PFSK-1 (cell line): ENCODE results near the gene PPP2CA.

ENCODE experiments used
- FOXP2 ChIP-seq: optimal IDR thresholded peaks from 2 replicates; pipeline ENCODE3; 2011; ENCODE audit warnings: borderline replicate concordance, control low read depth, inconsistent platforms; ENCODE audit not compliant: insufficient read depth; ENCODE audit errors: extremely low read length, extremely low read depth
- POLR2AphosphoS5 ChIP-seq: IDR thresholded peaks from 2 replicates; pipeline ENCODE4 v1.6.1; 2012; ENCODE audit warnings: low read depth, mild to moderate bottlenecking, control low read depth, low read length, moderate library complexity
- SIN3A ChIP-seq: IDR thresholded peaks from 2 replicates; pipeline ENCODE4 v1.6.1; 2012; ENCODE audit warnings: mild to moderate bottlenecking, low read length, moderate library complexity, borderline replicate concordance; ENCODE audit not compliant: insufficient read depth
- TAF1 ChIP-seq: IDR thresholded peaks from 2 replicates; pipeline ENCODE4 v1.6.1; 2012; ENCODE audit warnings: low read length, control low read depth, borderline replicate concordance; ENCODE audit not compliant: insufficient read depth
- TF ChIP-seq, protein P1 (sequence below), 2 experiments: IDR thresholded peaks; 2 replicates each; pipeline versions ENCODE4 v1.6.1 to v1.8.0; 2011 to 2012; ENCODE audit warnings: low read depth in 2 of 2, low read length in 2 of 2, control low read depth in 1 of 2, inconsistent platforms in 1 of 2, mild to moderate bottlenecking in 1 of 2, moderate library complexity in 1 of 2; ENCODE audit not compliant: insufficient read depth in 1 of 2

DNA sequence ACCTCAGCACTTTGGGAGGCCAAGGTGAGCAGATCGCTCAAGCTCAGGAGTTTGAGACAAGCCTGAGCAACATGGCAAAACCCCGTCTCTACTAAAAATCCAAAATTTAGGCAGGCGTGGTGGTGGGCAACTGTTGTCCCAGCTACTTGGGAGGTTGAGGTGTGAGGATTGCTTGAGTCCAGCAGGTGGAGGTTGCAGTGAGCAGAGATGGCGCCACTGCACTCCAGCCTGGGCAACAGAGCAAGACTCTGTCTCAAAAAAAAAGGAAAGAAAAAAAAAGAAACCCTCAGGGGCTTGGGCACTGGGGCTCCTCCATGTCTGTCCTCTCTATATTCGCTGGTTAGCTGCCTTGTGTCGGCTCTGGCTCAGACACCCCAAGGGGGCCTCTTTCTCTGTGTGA lies 10.9 kb upstream of the PPP2CA start:
- TF ChIP-seq POLR2AphosphoS5 = no peak
- TF ChIP-seq, protein P1, sequence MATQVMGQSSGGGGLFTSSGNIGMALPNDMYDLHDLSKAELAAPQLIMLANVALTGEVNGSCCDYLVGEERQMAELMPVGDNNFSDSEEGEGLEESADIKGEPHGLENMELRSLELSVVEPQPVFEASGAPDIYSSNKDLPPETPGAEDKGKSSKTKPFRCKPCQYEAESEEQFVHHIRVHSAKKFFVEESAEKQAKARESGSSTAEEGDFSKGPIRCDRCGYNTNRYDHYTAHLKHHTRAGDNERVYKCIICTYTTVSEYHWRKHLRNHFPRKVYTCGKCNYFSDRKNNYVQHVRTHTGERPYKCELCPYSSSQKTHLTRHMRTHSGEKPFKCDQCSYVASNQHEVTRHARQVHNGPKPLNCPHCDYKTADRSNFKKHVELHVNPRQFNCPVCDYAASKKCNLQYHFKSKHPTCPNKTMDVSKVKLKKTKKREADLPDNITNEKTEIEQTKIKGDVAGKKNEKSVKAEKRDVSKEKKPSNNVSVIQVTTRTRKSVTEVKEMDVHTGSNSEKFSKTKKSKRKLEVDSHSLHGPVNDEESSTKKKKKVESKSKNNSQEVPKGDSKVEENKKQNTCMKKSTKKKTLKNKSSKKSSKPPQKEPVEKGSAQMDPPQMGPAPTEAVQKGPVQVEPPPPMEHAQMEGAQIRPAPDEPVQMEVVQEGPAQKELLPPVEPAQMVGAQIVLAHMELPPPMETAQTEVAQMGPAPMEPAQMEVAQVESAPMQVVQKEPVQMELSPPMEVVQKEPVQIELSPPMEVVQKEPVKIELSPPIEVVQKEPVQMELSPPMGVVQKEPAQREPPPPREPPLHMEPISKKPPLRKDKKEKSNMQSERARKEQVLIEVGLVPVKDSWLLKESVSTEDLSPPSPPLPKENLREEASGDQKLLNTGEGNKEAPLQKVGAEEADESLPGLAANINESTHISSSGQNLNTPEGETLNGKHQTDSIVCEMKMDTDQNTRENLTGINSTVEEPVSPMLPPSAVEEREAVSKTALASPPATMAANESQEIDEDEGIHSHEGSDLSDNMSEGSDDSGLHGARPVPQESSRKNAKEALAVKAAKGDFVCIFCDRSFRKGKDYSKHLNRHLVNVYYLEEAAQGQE (IDR thresholded peaks at IDR 0.05; ENCODE audit: insufficient read depth in 1 of 2, low read depth in 2 of 2, low read length in 2 of 2) = no peak
- TF ChIP-seq TAF1 = no peak
- TF ChIP-seq SIN3A = no peak
- no peak for TF ChIP-seq FOXP2
